ENCODE data around the gene MEX3C. TPM values are rescaled to one million over a fixed set of nuclear protein-coding genes. Genes with fewer than 3 reads are reported as not detected.

MEX3C gene
- total RNA-seq, 1 experiment from 2014 or later = 45.0 TPM

GRCh38 chr18:51127664-51128063 is 69.8 kb downstream of the MEX3C start (continued):
- no peak for TF ChIP-seq REST (IDR thresholded peaks at IDR 0.05; ENCODE audit: low read depth)
- no peak for TF ChIP-seq CEBPB (IDR thresholded peaks at IDR 0.05; ENCODE audit: low read depth)

GRCh38 chr18:51125976-51126375 is 71.5 kb downstream of the MEX3C start:
- POLR2A ChIA-PET = no interaction called here
- Histone ChIP-seq H3K4me3 (replicated peaks in 1 of 2; ENCODE audit: low read depth in 1 of 2, low read length in 2 of 2) (no peak overlapping the region), H3K9me3 (ENCODE audit: control insufficient read depth in 1 of 2, insufficient read depth in 1 of 2, low read depth in 1 of 2, low read length in 2 of 2) (no peaks in the 10 kb centered on the region), H3K9ac (ENCODE audit: low read length) (no peak overlapping the region), H4K20me1 (ENCODE audit: insufficient read depth) (no peaks in the 10 kb centered on the region), H3K4me1 (ENCODE audit: control insufficient read depth in 1 of 2, insufficient read depth in 2 of 2, low read length in 2 of 2) (no peaks in the 10 kb centered on the region), H3K27me3 (ENCODE audit: insufficient read depth, low read length) (no peaks in the 10 kb centered on the region), H3K36me3 (ENCODE audit: control insufficient read depth in 1 of 2, insufficient read depth in 2 of 2, low read length in 2 of 2) (no peaks in the 10 kb centered on the region), H3K27ac (ENCODE audit: low read depth, low read length) (no peak overlapping the region), H3K4me2 (ENCODE audit: low read length) (no peak overlapping the region), H3K79me2 (ENCODE audit: insufficient read depth, low read length) (no peaks in the 10 kb centered on the region), H2AFZ (ENCODE audit: low read depth, low read length, poor library complexity, severe bottlenecking) (no peak overlapping the region), H3K9me2 (ENCODE audit: insufficient read depth) (no peaks in the 10 kb centered on the region)
- DNase-seq (ENCODE audit: low read depth, low spot score) = no peak
- no TSS peak for BruUV-seq (replicated peaks)
- CTCF ChIA-PET = no interaction called here
- no peak for TF ChIP-seq TCF7L2 (IDR thresholded peaks at IDR 0.05; ENCODE audit: borderline replicate concordance, extremely low read depth, insufficient read depth, insufficient read length)
- intact Hi-C loops (cut with micrococcal nuclease) = no loop called here
- RAD21 ChIA-PET (ENCODE audit: low non-redundant PET in 1 of 2, low total read pairs in 2 of 2, uncharacterized antibody in 2 of 2, unreplicated experiment in 2 of 2) = no interaction called here
- no peak for ATAC-seq

Other genes starting within 250 kb of the MEX3C start
- gene ELAC1, start 229.6 kb downstream of the MEX3C start, total RNA-seq (2021; ENCODE audit: unreplicated experiment) = 8.6 TPM
- 96.3 TPM for gene SMAD4, start 167.5 kb downstream of the MEX3C start, total RNA-seq (2021; ENCODE audit: unreplicated experiment)